BJ (cell line): Measurements from ENCODE around the gene DKKL1. TPM values are rescaled to one million over a fixed set of nuclear protein-coding genes. Genes with fewer than 3 reads are reported as not detected.

ENCODE experiments used
- CTCF ChIA-PET: fragments of 350-600 bp; formaldehyde crosslinking; extraction: SDS; loops from one replicate; lab custom pipeline; 2021; ENCODE audit warnings: antibody characterized with exemption, inconsistent platforms; lab: Yijun Ruan, JAX
- POLR2A ChIA-PET: fragments of 300-600 bp; sonication (Branson Sonifier 250); formaldehyde crosslinking; extraction: SDS; loops from one replicate; lab custom pipeline; 2021; ENCODE audit warnings: antibody characterized with exemption; lab: Charles Lee
- DNase-seq: peaks from one replicate; pipeline ENCODE4 v3.0.0-alpha.2; 2011; ENCODE audit warnings: low read depth
- H3K27me3 ChIP-seq: 2 replicates; pipeline ENCODE4 v1.6.0; 2011; ENCODE audit warnings: low read length; ENCODE audit not compliant: control insufficient read depth, insufficient read depth
- H3K36me3 ChIP-seq: 2 replicates; pipeline ENCODE4 v1.5.1; 2011; ENCODE audit warnings: low read length; ENCODE audit not compliant: control insufficient read depth, insufficient read depth
- H3K4me3 ChIP-seq: 2 replicates; pipeline ENCODE4 v1.5.1; 2011; ENCODE audit warnings: low read depth, mild to moderate bottlenecking, control low read depth, low read length
- polyA plus RNA-seq: library from polyadenylated mRNA; depleted of rRNA; stranded (reverse); fragments of >200 nt; gene quantifications from 2 replicates; pipeline ENCODE4 v1.2.3, GENCODE V29; 2011
- TF ChIP-seq, protein P1 (sequence below): IDR thresholded peaks from 2 replicates; pipeline ENCODE4 v1.5.1; 2011; ENCODE audit warnings: low read depth, mild to moderate bottlenecking, control low read depth, inconsistent platforms, low read length, moderate library complexity; ENCODE audit not compliant: insufficient read depth

The DKKL1 gene
- polyA plus RNA-seq, 1 experiment = 0.10 TPM

DNA sequence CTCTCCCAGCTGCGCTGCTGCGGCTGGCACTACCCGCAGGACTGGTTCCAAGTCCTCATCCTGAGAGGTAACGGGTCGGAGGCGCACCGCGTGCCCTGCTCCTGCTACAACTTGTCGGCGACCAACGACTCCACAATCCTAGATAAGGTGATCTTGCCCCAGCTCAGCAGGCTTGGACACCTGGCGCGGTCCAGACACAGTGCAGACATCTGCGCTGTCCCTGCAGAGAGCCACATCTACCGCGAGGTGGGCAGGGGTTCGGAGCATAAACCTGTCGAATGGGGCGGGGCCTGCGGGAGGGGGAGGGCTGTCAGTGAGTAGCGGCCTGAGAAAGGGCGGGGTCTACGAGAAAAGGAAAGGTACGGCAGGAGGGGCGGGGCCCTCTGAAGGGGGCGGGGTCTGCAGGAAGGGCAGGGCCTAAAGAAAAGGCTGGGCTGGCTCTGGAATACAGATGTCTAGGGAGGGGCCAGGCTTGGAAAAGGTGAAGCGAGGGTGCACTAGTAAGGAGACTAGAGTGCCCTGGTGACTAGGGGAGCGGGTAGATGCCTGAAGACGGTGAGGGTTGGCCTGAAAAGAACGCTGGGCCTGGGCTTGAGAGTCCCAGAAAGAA is 24.9 kb upstream of the DKKL1 start:
- Histone ChIP-seq H3K27me3 (no peaks in the 10 kb centered on the region), H3K4me3 (peak overlapping the region; percentile 19), H3K36me3 (peaks cover 9% of the 10 kb centered on the region)
- DNase-seq = no peak
- ChIA-PET CTCF (interaction anchor here (1.0 kb wide), 1 partner anchor 97 kb away, joined by 3 read pairs; no protein-coding TSS in a partner anchor), POLR2A (no interaction called here)
- TF ChIP-seq, protein P1, sequence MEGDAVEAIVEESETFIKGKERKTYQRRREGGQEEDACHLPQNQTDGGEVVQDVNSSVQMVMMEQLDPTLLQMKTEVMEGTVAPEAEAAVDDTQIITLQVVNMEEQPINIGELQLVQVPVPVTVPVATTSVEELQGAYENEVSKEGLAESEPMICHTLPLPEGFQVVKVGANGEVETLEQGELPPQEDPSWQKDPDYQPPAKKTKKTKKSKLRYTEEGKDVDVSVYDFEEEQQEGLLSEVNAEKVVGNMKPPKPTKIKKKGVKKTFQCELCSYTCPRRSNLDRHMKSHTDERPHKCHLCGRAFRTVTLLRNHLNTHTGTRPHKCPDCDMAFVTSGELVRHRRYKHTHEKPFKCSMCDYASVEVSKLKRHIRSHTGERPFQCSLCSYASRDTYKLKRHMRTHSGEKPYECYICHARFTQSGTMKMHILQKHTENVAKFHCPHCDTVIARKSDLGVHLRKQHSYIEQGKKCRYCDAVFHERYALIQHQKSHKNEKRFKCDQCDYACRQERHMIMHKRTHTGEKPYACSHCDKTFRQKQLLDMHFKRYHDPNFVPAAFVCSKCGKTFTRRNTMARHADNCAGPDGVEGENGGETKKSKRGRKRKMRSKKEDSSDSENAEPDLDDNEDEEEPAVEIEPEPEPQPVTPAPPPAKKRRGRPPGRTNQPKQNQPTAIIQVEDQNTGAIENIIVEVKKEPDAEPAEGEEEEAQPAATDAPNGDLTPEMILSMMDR = no peak

DNA sequence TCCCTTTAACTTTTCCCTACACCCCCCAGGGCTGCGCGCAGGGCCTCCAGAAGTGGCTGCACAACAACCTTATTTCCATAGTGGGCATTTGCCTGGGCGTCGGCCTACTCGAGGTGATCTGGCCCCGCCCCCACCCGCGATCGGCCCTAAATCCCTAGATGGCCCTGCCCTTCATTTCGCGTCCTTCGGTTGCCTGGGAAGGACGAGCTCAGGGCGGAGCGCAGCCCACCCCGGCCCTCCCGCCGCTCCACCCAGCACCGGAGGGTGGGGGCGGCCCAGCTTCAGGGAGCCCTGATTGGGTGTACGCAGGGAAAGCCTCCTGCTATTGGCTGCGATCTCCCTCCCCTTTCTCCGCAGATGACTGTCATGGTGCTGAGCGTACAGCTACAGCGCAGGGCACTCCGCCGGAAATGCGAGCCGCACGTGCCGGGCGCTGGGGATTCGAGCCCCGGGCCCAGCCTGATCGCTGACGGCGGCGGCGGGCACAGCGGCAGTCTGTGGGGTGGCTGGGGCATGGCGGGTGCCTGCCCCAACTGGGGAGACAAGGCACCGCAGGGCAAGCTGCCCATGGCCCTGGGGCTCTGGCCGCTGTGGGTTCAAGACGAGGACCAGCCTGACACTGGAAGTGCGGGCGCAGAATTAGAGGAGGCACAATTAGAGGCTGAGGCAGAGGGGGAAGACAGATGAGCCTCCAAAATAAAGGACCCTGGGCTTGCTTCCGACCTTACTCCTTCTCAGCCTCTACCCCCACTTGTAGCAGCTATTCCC is 24.2 kb upstream of the DKKL1 start:
- Histone ChIP-seq H3K4me3 (peak overlapping the region; percentile 19), H3K27me3 (no peaks in the 10 kb centered on the region), H3K36me3 (peaks cover 9% of the 10 kb centered on the region)
- CTCF ChIA-PET = interaction anchor here (1.3 kb wide), 1 partner anchor 38 kb away, joined by 4 read pairs; no protein-coding TSS in a partner anchor
- DNase-seq = peak; percentile 35
- TF ChIP-seq, protein P1 = no peak
- POLR2A ChIA-PET = interaction anchor here (0.6 kb wide), 1 partner anchor 254 kb away, joined by 4 read pairs; no protein-coding TSS in a partner anchor

DNA sequence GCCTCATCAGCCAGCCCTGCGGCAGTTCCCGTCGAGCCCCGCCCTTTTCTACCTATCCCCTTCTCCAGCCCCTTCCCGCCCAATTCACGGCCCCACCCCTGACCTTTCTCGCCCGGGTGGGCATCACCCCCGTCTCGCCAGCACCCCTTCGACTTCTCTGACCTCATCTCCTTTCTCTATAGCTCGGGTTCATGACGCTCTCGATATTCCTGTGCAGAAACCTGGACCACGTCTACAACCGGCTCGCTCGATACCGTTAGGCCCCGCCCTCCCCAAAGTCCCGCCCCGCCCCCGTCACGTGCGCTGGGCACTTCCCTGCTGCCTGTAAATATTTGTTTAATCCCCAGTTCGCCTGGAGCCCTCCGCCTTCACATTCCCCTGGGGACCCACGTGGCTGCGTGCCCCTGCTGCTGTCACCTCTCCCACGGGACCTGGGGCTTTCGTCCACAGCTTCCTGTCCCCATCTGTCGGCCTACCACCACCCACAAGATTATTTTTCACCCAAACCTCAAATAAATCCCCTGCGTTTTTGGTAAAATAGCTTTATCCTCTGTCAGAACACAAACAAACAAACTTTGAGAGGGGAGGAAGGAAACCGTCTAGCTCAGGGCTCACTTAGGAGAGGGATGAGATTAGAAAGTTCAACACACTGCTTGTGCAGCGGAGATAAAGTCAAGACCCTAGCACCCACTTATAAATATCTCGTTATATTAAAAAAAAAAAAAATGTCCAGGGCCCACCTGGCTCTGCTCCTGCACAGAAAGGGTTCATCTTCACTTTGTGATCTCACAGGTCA is 23.4 kb upstream of the DKKL1 start:
- POLR2A ChIA-PET = no interaction called here
- Histone ChIP-seq H3K4me3 (no peak overlapping the region), H3K27me3 (no peaks in the 10 kb centered on the region), H3K36me3 (peaks cover 14% of the 10 kb centered on the region)
- TF ChIP-seq, protein P1 = no peak
- DNase-seq = no peak
- CTCF ChIA-PET = interaction anchor here (1.3 kb wide), 1 partner anchor 39 kb away, joined by 4 read pairs; no protein-coding TSS in a partner anchor

DNA sequence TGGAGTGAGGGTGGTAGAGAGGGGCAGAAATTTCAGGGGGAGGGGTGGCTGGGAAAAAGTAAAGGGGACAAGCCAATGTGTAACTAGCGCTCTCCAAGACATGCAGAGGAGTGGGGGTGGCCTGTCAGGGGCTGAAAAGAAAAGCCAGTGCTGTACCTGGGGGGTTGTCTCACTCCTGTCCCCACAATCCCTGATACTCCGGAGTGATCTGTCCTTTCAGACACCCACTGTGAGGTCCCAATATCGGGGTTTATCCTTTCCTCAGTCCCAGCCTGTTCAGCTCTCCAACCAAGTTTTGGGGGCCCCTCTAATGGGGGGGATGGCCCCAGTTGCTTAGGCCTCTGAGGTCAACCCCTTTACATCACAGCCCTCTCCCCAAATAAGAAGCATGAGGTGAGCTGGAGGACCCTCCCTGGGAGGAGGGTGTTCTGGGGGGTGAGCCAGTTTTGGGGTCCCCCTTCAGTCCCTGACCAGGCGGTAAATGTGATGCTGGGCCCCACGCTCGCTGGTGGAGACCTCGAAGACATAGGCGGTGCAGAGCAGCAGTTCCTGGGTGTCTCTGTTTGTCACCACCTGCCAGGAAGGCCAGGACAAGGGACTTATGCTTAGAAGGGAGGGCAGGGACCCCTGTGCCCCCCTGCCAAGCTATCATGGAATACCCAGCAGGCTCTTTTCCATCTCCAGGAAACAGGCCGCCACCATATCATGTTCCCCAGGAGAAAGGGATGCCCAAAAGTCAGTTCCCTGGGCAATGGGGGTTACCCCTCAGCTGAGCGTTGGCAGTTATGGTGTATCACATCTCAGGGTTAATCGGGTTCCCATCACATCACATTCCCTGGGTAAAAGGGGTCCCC is 22.6 kb upstream of the DKKL1 start:
- peaks cover 14% of the 10 kb centered on the region for H3K36me3 ChIP-seq
- no peak for DNase-seq
- ChIA-PET POLR2A (no interaction called here), CTCF (interaction anchor here (1.2 to 1.3 kb wide), 2 partner anchors 40 kb away, joined by 4 to 6 read pairs; no protein-coding TSS in a partner anchor)
- TF ChIP-seq, protein P1 = no peak
- no peak overlapping the region for H3K4me3 ChIP-seq
- no peaks in the 10 kb centered on the region for H3K27me3 ChIP-seq
